Activated gamma-delta T cell treated with anti-CD3 and anti-CD28 coated beads, Interleukin-2, amount 50 U/mL, for 16 hours (primary cell): ENCODE data around the gene CHP1.
"Not testable (repeated sequence)": the region's sequence is repeated elsewhere in the genome, so short reads cannot be mapped to it uniquely, and the experiment has no call there.

Experiments used
- DNase-seq: peaks from one replicate; pipeline ENCODE4 v3.0.0-alpha.2; 2020; ENCODE audit warnings: low read depth

Gene CHP1

GRCh38 chr15:41292521-41292920 lies 61.5 kb downstream of the CHP1 start:
- no peak for DNase-seq

DNA sequence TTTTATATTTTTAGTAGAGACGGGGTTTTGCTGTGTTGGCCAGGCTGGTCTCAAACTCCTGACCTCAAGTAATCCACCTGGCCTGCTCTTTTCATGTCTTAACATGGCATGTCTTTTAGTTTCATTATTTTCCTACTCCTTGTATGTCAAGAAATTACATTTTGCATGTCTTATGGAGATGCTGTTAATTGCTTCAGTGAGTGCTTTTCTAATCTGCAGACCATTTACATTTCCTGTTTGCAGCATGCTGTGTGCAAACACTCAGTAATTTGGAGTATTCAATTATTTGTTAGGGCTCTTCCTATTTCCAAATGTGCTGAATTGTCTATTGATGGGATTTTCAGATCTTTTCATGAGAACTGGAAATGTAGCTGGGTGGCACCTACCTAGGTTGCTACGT lies 70.1 kb downstream of the CHP1 start:
- DNase-seq: not testable (repeated sequence)

DNA sequence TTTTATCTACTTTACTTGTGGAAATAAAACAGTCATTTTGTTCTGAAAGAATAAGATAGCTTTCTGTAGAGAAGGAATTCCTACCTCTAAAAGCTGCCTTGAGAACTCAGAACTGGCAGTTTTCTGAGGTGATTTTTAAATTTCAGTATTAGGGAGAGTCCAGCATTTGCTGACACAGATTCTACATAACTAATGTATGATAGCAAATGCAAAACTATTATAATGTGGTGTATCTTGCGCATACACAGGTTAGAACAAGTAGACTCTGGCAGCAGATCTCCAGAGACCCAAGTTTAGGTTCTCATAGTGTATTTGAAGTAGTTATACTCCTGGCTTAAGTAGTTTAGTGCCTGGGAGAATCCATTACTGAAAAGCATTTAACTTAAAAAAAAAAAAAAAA lies 70.5 kb downstream of the CHP1 start:
- DNase-seq: no peak

DNA sequence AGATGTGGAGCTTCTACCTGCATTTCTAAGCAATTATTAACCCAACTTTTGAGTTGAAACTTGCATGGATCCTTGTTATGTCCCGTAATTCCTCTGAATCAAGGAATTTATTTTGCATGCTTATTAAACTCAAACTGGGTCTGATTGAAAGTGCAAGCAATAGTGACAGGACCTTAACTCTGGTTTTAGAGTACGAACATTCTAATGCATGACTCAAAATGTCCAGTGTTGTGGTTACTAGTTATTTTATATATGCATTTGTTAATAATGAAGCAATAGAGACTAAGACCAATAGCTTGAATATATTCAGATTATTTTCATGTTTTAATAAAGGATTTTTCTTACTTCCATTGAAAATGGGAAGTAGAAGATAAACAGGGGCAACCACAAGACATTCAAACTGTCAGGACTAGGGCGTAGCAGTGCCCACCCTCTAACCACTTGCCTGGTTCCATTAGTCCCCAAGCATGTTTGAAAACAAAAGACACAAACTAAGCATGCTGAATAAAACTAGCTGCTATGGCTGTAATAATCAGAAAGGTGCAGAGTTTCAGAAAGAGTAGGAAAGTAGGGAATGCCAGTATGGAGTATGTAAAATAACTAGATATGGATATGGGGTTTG lies 73.2 kb downstream of the CHP1 start:
- no peak for DNase-seq

GRCh38 chr15:41307679-41308078 lies 76.6 kb downstream of the CHP1 start:
- no peak for DNase-seq

DNA sequence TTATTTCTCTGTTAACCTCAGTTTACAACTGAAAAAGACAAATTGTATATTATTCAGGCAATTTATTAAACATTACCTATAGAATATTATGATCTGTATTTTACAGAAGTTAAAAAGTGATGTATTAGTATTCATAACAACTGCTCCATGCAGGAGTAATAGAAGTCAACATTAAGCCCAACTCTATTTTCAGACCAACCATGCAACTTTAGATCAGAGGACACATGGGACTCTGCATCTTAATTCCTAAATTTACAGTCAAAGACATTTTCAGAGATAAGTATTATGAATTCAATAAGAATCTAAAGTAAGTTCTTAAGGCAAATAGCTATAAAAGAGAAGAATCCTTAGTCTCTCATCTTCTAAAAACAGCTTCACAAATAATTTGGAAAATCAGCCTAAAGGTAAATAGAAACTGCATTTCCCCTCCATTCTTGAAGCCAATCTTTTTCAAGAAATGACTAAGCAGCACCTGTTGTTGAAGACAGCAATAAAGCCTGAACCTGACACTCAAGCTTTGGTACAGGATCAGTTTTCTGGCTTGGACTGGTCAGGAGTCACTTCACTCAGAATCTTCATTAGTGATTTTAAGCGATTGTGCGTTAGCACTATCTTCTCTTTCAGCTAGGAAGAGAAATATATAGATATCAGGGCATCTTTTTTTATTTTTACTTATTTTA lies 78.3 kb downstream of the CHP1 start:
- no peak for DNase-seq

DNA sequence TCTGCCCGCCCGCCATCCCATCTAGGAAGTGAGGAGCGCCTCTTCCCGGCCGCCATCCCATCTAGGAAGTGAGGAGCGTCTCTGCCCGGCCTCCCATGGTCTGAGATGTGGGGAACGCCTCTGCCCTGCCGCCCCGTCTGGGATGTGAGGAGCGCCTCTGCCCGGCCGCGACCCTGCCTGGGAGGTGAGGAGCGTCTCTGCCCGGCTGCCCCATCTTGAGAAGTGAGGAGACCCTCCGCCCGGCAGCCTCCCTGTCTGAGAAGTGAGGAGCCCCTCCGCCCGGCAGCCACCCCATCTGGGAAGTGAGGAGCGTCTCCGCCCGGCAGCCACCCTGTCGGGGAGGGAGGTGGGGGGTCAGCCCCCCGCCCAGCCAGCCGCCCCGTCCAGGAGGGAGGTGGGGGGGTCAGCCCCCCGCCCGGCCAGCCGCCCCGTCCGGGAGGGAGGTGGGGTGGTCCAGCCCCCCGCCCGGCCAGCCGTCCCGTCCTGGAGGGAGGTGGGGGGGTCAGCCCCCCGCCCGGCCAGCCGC lies 89.8 kb downstream of the CHP1 start:
- not testable (repeated sequence) for DNase-seq

DNA sequence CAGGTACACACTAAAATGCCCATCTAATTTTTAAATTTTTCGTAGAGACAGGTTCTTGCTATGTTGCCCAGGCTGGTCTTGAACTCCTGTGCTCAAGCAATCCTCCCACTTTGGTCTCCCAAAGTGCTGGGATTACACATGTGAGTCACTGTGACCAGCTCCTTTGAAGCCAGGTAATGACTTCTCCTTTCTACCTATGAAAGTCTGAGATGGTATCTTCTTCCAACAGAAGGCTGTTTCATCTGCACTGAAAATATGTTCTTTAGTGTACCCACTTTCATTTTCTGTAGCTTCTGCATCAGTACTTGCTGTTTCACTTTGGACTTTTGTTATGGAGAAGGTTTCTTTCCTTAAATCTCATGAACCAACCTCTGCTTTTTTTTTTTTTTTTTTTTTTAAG lies 92.5 kb downstream of the CHP1 start:
- no peak for DNase-seq

DNA sequence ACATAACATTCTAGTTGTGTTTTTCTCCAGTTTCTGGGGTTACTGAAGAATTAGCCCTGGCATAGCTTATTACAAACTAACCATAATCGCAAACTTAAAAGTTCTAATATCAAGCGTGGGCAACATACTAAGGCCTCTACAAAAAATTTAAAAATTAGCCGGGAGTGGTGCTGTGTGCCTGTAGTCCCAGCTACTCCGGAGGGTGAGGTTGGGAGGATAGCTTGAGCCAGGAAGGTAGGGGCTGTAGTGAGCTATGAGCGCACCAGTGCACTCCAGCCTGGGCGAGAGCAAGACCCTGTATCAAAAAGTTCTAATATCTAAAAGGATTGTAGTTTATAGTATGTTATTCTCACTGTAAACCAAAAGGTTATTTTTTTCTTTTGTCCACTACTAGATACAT lies 100.2 kb downstream of the CHP1 start:
- DNase-seq: no peak
